Peyer's patch (tissue), 4 donors: ENCODE results near the gene SH3PXD2B. TPM values are rescaled to one million over a fixed set of nuclear protein-coding genes. Genes with fewer than 3 reads are reported as not detected.
A peak's percentile ranks its signal among the peaks of the same experiment; 100 is the strongest.
"Not testable (repeated sequence)": the region's sequence is repeated elsewhere in the genome, so short reads cannot be mapped to it uniquely, and the experiment has no call there.

Source experiments
- DNase-seq, 3 donors: peaks; one replicate each; pipeline ENCODE4 v3.0.0-alpha.2; 2017 to 2019
- H3K27ac ChIP-seq, 4 donors: fragments of 200-600 bp; sonication (generic); one replicate each; pipeline ENCODE4 v1.5.1; 2016 to 2019
- H3K27me3 ChIP-seq, 2 donors: fragments of 200-600 bp; sonication (generic); one replicate each; pipeline ENCODE4 v1.5.1; 2019
- H3K36me3 ChIP-seq, 3 donors: fragments of 200-600 bp; sonication (generic); one replicate each; pipeline ENCODE4 v1.5.1; 2016 to 2019
- H3K4me1 ChIP-seq, 4 donors: fragments of 200-600 bp; sonication (generic); one replicate each; pipeline ENCODE4 v1.5.1; 2016 to 2019
- H3K4me3 ChIP-seq, 4 donors: fragments of 200-600 bp; sonication (generic); 1 replicate in 3 of 4; 2 replicates in 1 of 4; pipeline ENCODE4 v1.5.1; 2016 to 2019; ENCODE audit warnings: mild to moderate bottlenecking in 1 of 4
- H3K9me3 ChIP-seq, 4 donors: fragments of 200-600 bp; sonication (generic); one replicate each; pipeline ENCODE4 v1.5.1; 2016 to 2019; ENCODE audit warnings: mild to moderate bottlenecking in 1 of 4
- POLR2A ChIP-seq, 2 donors: fragments of 450-650 bp; IDR thresholded peaks; one replicate each; pipeline ENCODE4 v1.5.1; 2017; ENCODE audit warnings: antibody characterized with exemption in 2 of 2, mild to moderate bottlenecking in 2 of 2, moderate library complexity in 2 of 2
- total RNA-seq, 4 donors: library from RNA; depleted of rRNA; stranded (reverse); fragments of >200 nt; gene quantifications; one replicate each; pipeline ENCODE4 v1.1.0, GENCODE V29; 2016
- TF ChIP-seq, protein P1 (sequence below), 6 experiments: fragments of 450-650 bp in 4 of 6; fragments of 200-600 bp in 2 of 6; sonication (generic) in 1 of 6; IDR thresholded peaks; one replicate each; pipeline ENCODE4 v1.5.1; 2017 to 2019; ENCODE audit warnings: antibody characterized with exemption in 6 of 6, mild to moderate bottlenecking in 3 of 6, moderate library complexity in 1 of 6

SH3PXD2B gene
- total RNA-seq, 4 donors from 2014 or later: 5.8 to 26.4 (median 11.7) TPM

DNA sequence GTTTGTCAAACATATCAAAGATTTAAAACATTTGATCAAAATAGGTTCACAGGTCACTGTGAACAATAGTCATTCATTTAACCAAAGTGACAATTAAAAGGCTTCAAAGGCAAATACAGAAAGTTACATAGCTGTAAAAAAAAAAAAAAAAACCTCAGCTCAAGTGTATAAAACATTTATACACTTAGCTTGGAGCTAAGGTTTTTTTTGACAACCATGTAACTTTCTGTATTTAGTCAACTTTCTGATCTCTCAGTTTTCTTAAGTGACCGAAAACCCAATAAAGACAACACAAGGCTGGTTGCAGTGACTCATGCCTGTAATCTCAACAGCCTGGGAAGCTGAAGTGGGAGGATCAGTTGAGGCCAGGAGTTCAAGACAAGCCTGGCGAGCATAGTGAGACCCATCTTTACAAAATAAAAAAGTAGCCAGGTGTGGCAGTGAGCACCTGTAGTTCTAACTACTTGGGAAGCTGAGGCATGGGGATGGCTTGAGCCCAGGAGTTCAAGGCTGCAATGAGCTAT, 154.3 kb downstream of the SH3PXD2B start:
- Histone ChIP-seq H3K27me3 (no peaks in the 10 kb centered on the region), H3K9me3 (peaks cover 0 to 3% (median 1%) of the 10 kb centered on the region in 4 donors), H3K27ac (no peak overlapping the region), H3K36me3 (no peaks in the 10 kb centered on the region), H3K4me3 (no peak overlapping the region), H3K4me1 (no peaks in the 10 kb centered on the region)
- TF ChIP-seq, protein P1, sequence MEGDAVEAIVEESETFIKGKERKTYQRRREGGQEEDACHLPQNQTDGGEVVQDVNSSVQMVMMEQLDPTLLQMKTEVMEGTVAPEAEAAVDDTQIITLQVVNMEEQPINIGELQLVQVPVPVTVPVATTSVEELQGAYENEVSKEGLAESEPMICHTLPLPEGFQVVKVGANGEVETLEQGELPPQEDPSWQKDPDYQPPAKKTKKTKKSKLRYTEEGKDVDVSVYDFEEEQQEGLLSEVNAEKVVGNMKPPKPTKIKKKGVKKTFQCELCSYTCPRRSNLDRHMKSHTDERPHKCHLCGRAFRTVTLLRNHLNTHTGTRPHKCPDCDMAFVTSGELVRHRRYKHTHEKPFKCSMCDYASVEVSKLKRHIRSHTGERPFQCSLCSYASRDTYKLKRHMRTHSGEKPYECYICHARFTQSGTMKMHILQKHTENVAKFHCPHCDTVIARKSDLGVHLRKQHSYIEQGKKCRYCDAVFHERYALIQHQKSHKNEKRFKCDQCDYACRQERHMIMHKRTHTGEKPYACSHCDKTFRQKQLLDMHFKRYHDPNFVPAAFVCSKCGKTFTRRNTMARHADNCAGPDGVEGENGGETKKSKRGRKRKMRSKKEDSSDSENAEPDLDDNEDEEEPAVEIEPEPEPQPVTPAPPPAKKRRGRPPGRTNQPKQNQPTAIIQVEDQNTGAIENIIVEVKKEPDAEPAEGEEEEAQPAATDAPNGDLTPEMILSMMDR (IDR thresholded peaks at IDR 0.05): no peak
- no peak for TF ChIP-seq POLR2A (IDR thresholded peaks at IDR 0.05)
- no peak for DNase-seq

DNA sequence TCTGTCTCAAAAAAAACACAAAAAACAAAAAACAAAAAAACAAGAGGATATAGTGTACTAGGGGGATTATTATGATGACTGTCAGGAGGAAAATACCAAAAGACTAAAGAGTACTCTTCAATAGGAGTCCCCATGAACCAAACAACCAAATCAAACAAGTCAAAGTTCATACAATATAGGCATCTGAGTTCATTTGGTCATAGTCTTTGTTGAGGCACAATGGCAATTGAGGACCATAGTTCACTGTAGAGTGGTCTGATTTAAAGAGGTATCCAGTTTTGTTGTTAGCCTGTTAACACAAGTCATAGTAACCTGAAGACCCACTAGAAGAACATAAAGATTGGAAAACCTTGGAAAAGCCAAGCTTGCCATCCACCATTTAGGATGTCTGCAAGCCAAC, 159.5 kb downstream of the SH3PXD2B start:
- Histone ChIP-seq H3K4me3 (no peak overlapping the region), H3K27me3 (no peaks in the 10 kb centered on the region), H3K9me3 (no peaks in the 10 kb centered on the region), H3K4me1 (no peaks in the 10 kb centered on the region), H3K36me3 (no peaks in the 10 kb centered on the region), H3K27ac (no peak overlapping the region)
- no peak for DNase-seq
- no peak for TF ChIP-seq POLR2A (IDR thresholded peaks at IDR 0.05)
- TF ChIP-seq, protein P1 (IDR thresholded peaks at IDR 0.05): no peak

DNA sequence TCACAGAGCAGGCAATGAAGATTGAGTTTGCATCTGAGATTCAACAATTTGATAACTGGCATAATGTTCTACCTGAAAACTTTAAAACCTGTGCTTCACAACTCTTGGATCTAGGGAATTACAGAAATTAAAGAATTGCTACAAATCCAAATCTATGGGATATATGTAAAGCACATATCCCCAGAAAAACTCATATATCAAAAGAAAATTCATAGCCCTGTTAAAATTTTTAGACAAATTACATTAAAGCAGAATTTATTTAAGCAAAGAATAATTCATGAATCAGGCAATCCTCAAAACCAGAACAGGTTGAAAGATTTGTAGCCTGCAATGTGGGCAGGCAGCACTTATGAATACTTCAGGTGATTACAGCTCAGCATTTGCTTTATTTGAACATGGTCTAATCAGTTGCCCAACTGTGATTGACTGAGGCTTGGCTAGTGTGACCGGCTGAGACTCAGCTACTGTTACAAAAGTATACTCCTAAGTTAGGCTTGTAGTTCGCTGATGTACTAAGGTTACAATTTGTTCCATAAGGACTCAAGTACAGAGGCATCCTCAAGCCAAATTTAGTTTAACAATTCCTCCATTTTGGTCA, 160.5 kb downstream of the SH3PXD2B start:
- Histone ChIP-seq H3K4me3 (no peak overlapping the region), H3K27me3 (no peaks in the 10 kb centered on the region), H3K36me3 (no peaks in the 10 kb centered on the region), H3K4me1 (no peaks in the 10 kb centered on the region), H3K27ac (no peak overlapping the region), H3K9me3 (no peaks in the 10 kb centered on the region)
- no peak for DNase-seq
- TF ChIP-seq POLR2A (IDR thresholded peaks at IDR 0.05): no peak
- TF ChIP-seq, protein P1 (IDR thresholded peaks at IDR 0.05): no peak

DNA sequence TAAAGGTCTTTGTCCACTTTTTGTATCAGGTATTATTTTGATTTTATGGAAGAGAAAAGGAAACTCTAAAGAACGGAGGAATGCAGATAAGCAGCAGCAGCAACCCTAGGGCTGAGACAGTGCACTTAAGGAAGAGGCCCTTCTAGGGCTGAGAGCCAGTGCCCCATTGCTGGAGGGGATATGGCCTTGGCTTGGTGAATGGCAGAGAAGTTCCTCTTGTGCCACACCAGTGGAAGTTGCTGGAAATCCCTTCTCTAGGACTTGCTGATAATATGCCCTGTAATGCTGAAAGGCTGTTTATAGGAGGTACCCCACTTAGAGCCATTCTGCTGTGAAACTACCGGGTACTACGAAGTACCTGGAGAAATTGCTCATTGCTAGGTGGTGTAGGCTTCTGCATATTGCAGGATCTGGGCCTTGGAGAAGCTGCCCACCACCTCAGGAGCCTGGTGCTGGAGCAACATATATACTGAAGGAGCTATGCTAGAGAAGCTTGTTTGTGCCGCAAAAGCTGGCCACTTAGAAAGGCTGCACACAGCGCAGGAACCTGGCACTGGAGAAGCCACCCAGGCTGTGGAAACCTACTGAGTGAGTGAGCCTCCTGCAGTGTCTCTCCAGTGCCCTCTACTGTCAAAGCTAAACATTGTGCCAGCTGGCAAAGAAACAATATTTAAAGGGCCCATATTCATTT, 161.1 kb downstream of the SH3PXD2B start:
- no peaks in the 10 kb centered on the region for H3K36me3 ChIP-seq
- no peaks in the 10 kb centered on the region for H3K27me3 ChIP-seq
- H3K4me1 ChIP-seq: no peaks in the 10 kb centered on the region
- peak; percentile 44 to 83 (median 59) for DNase-seq
- no peak overlapping the region for H3K4me3 ChIP-seq
- H3K27ac ChIP-seq: no peak overlapping the region
- TF ChIP-seq POLR2A (IDR thresholded peaks at IDR 0.05): no peak
- TF ChIP-seq, protein P1 (IDR thresholded peaks at IDR 0.05): peak; percentile 45 to 95 (median 88)
- H3K9me3 ChIP-seq: no peaks in the 10 kb centered on the region

DNA sequence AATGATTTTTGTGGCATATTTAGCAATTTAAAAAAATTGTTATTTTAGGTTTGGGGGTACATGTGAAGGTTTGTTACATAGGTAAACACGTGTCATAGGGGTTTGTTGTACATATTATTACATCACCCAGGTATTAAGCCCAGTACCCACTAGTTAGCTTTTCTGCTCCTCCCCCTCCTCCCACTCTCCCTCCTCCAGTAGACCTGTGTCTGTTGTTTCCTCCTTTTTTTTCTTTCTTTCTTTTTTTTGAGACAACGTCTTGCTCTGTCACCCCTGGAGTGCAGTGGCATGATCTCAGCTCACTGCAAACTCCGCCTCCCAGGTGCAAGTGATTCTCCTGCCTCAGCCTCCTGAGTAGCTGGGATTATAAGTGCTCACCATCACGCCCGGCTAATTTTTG, 162.5 kb downstream of the SH3PXD2B start:
- not testable (repeated sequence) for H3K36me3 ChIP-seq, H3K27me3 ChIP-seq, H3K27ac ChIP-seq, H3K9me3 ChIP-seq, DNase-seq, H3K4me1 ChIP-seq, H3K4me3 ChIP-seq

DNA sequence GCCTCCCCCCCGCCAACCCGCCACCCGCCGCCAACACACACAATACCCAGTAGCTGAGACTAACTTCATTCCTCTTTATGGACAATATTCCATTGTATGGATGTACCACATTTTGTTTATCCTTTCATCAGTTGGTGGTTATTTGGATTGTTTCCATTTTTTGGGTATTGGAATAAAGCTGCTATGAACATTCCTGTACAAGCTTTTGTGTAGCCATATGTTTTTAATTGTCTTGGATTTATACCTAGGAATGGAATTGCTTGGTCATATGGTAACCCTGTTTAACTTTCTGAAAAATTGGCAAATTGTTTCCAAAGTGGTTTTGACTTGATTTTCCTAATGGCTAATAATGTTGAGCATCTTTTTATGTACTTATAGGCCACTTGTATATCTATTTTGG, 165.9 kb downstream of the SH3PXD2B start:
- H3K36me3 ChIP-seq: no peaks in the 10 kb centered on the region
- no peak overlapping the region for H3K4me3 ChIP-seq
- no peaks in the 10 kb centered on the region for H3K9me3 ChIP-seq
- DNase-seq: no peak
- H3K27ac ChIP-seq: no peak overlapping the region
- no peaks in the 10 kb centered on the region for H3K27me3 ChIP-seq
- no peak for TF ChIP-seq POLR2A (IDR thresholded peaks at IDR 0.05)
- TF ChIP-seq, protein P1 (IDR thresholded peaks at IDR 0.05): no peak
- H3K4me1 ChIP-seq: no peaks in the 10 kb centered on the region

DNA sequence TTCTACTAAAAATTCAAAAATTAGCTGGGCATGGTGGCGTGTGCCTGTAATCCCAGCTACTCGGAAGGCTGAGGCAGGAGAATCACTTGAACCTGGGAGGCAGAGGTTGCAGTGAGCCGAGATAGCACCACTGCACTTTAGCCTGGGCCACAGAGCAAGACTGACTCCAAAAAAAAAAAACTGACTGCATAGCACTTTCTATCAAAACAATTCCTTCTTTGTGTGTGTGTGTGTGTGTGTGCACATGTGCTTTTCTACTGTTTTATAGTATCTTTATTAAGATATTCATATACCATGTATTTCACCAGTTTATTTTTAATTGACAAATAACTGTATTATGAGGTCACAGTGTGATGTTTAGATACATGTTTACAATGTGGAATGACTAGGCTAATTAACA, 167.2 kb downstream of the SH3PXD2B start:
- DNase-seq, H3K4me3 ChIP-seq, H3K9me3 ChIP-seq, H3K4me1 ChIP-seq, H3K27me3 ChIP-seq, H3K27ac ChIP-seq, H3K36me3 ChIP-seq: not testable (repeated sequence)
